GM21526 (cell line): ENCODE results near the gene AMPD2.

Experiments
- ATAC-seq: cut with Tn5 transposase; IDR thresholded peaks from one replicate; pipeline ENCODE4 v1.9.1; 2021; ENCODE audit warnings: moderate library complexity; ENCODE audit not compliant: unreplicated experiment, low FRiP score

AMPD2 gene

GRCh38 chr1:109629372-109630030 is 9.9 kb downstream of the AMPD2 start:
- ATAC-seq = no peak

GRCh38 chr1:109630081-109630897 is 10.7 kb downstream of the AMPD2 start:
- no peak for ATAC-seq

GRCh38 chr1:109630898-109631512 is 11.4 kb downstream of the AMPD2 start:
- no peak for ATAC-seq

- no peak for ATAC-seq
Observed at GRCh38 chr1:109631513-109632505, 12.2 kb downstream of the AMPD2 start.

- no peak for ATAC-seq
Observed at GRCh38 chr1:109632671-109633346, 13.2 kb downstream of the AMPD2 start.

- no peak for ATAC-seq
Observed at GRCh38 chr1:109634292-109634691, 14.7 kb downstream of the AMPD2 start.

- ATAC-seq = no peak
Observed at GRCh38 chr1:109634771-109635750, 15.4 kb downstream of the AMPD2 start.

- ATAC-seq = no peak
Observed at GRCh38 chr1:109635862-109636200, 16.2 kb downstream of the AMPD2 start.

- no peak for ATAC-seq
Observed at GRCh38 chr1:109636201-109636952, 16.7 kb downstream of the AMPD2 start.

- no peak for ATAC-seq
Observed at GRCh38 chr1:109637446-109637845, 17.8 kb downstream of the AMPD2 start.

GRCh38 chr1:109639063-109639840 is 19.6 kb downstream of the AMPD2 start:
- no peak for ATAC-seq

GRCh38 chr1:109639841-109640184 is 20.2 kb downstream of the AMPD2 start:
- ATAC-seq = no peak

- peak; percentile 53 for ATAC-seq
Observed at GRCh38 chr1:109640285-109640865, 20.7 kb downstream of the AMPD2 start.

GRCh38 chr1:109641078-109641740 is 21.6 kb downstream of the AMPD2 start:
- ATAC-seq = no peak

GRCh38 chr1:109641861-109642260 is 22.2 kb downstream of the AMPD2 start:
- ATAC-seq = no peak

- no peak for ATAC-seq
Observed at GRCh38 chr1:109642626-109643025, 23.0 kb downstream of the AMPD2 start.
